ENCODE results near the gene BDKRB2.

- TF ChIP-seq EZH2 (IDR thresholded peaks at IDR 0.05; ENCODE audit: insufficient read depth, poor library complexity, severe bottlenecking) (no peak), EZH2phosphoT487 (IDR thresholded peaks at IDR 0.05; ENCODE audit: insufficient read depth, low read depth) (no peak)
Measured at GRCh38 chr14:96280104-96280503, 75.5 kb downstream of the BDKRB2 start.

Data from GM23248 (cell line).